Neuronal stem cell (in vitro differentiated cells): ENCODE data around the gene IFIT1B.

Experiments
- DNase-seq: peaks from one replicate; pipeline ENCODE4 v3.0.0-alpha.2; 2013; ENCODE audit warnings: low spot score
- H2AFZ ChIP-seq: one replicate; pipeline ENCODE4 v1.6.1; 2013; ENCODE audit warnings: mild to moderate bottlenecking, low read length, inconsistent platforms
- H2AK5ac ChIP-seq: 2 replicates; pipeline ENCODE4 v1.6.1; 2013; ENCODE audit warnings: low read depth, mild to moderate bottlenecking, inconsistent platforms, low read length, moderate library complexity, mixed read lengths
- H2BK120ac ChIP-seq: 2 replicates; pipeline ENCODE4 v1.6.1; 2013; ENCODE audit warnings: low read depth, mild to moderate bottlenecking, inconsistent platforms, low read length, moderate library complexity, mixed read lengths
- H2BK12ac ChIP-seq: one replicate; pipeline ENCODE4 v1.6.1; 2013; ENCODE audit warnings: low read length, inconsistent platforms
- H2BK15ac ChIP-seq: 2 replicates; pipeline ENCODE4 v1.6.1; 2013; ENCODE audit warnings: mild to moderate bottlenecking, low read length, inconsistent platforms, mixed read lengths
- H2BK5ac ChIP-seq: one replicate; pipeline ENCODE4 v1.6.1; 2013; ENCODE audit warnings: inconsistent platforms, mild to moderate bottlenecking, low read length, moderate library complexity
- H3K14ac ChIP-seq: one replicate; pipeline ENCODE4 v1.6.1; 2013; ENCODE audit warnings: low read length, inconsistent platforms
- H3K18ac ChIP-seq: 2 replicates; pipeline ENCODE4 v1.6.1; 2013; ENCODE audit warnings: low read length, inconsistent platforms
- H3K23ac ChIP-seq: 2 replicates; pipeline ENCODE4 v1.6.1; 2013; ENCODE audit warnings: low read depth, mild to moderate bottlenecking, mixed read lengths, low read length, inconsistent platforms; ENCODE audit not compliant: poor library complexity
- H3K27ac ChIP-seq: replicated peaks from 3 replicates; pipeline ENCODE4 v1.5.1; 2013; ENCODE audit warnings: low read length, inconsistent platforms
- H3K27me3 ChIP-seq, 3 experiments: 2 replicates each; pipeline ENCODE4 v1.6.1; 2013; ENCODE audit warnings: low read length in 3 of 3, mild to moderate bottlenecking in 2 of 3, inconsistent platforms in 1 of 3, low read depth in 1 of 3, mixed read lengths in 1 of 3, moderate library complexity in 1 of 3; ENCODE audit not compliant: control insufficient read depth in 3 of 3, insufficient read depth in 3 of 3
- H3K36me3 ChIP-seq, 2 donors: replicated peaks in 1 of 2; 2 replicates each; pipeline ENCODE4 v1.6.1; 2013; ENCODE audit warnings: low read length in 2 of 2; ENCODE audit not compliant: control insufficient read depth in 2 of 2, insufficient read depth in 2 of 2
- H3K4ac ChIP-seq: 2 replicates; pipeline ENCODE4 v1.6.1; 2013; ENCODE audit warnings: inconsistent platforms, mild to moderate bottlenecking, low read length, moderate library complexity
- H3K4me1 ChIP-seq, 2 donors: 1 replicate in 1 of 2; 2 replicates in 1 of 2; pipeline ENCODE4 v1.6.1; 2013; ENCODE audit warnings: low read length in 2 of 2, low read depth in 1 of 2; ENCODE audit not compliant: control insufficient read depth in 2 of 2, insufficient read depth in 1 of 2
- H3K4me2 ChIP-seq: one replicate; pipeline ENCODE4 v1.6.1; 2013; ENCODE audit warnings: mild to moderate bottlenecking, low read length, inconsistent platforms; ENCODE audit not compliant: insufficient read depth, poor library complexity, severe bottlenecking
- H3K4me3 ChIP-seq, 2 donors: 2 replicates each; pipeline ENCODE4 v1.5.1; 2013; ENCODE audit warnings: low read length in 2 of 2, mild to moderate bottlenecking in 2 of 2, inconsistent platforms in 1 of 2, moderate library complexity in 1 of 2
- H3K79me1 ChIP-seq: one replicate; pipeline ENCODE4 v1.6.1; 2013; ENCODE audit warnings: low read depth, mild to moderate bottlenecking, inconsistent platforms, low read length, moderate library complexity
- H3K9ac ChIP-seq: one replicate; pipeline ENCODE4 v1.6.1; 2013; ENCODE audit warnings: mild to moderate bottlenecking, low read depth, low read length, inconsistent platforms; ENCODE audit not compliant: poor library complexity
- H3K9me3 ChIP-seq, 2 donors: replicated peaks in 1 of 2; 2 replicates each; pipeline versions ENCODE3 to v1.6.1; 2013; ENCODE audit warnings: low read length in 2 of 2, mild to moderate bottlenecking in 2 of 2, inconsistent platforms in 1 of 2, low read depth in 1 of 2, mixed read lengths in 1 of 2, moderate library complexity in 1 of 2; ENCODE audit not compliant: control insufficient read depth in 2 of 2, insufficient read depth in 1 of 2
- H4K8ac ChIP-seq: one replicate; pipeline ENCODE4 v1.6.1; 2013; ENCODE audit warnings: low read depth, mild to moderate bottlenecking, inconsistent platforms, low read length, moderate library complexity
- H4K91ac ChIP-seq: one replicate; pipeline ENCODE4 v1.6.1; 2013; ENCODE audit warnings: low read length, low read depth, mild to moderate bottlenecking, inconsistent platforms; ENCODE audit not compliant: poor library complexity
- WGBS, 2 donors: extraction: QIAGEN DNeasy Blood & Tissue Kit; methylation state at CpG; one replicate each; pipeline ENCODE4 v1.1.7; 2013; ENCODE audit warnings: missing lambda C conversion rate in 2 of 2, mixed read lengths in 1 of 2; ENCODE audit not compliant: insufficient read length in 2 of 2, insufficient replicate concordance in 1 of 2; ENCODE audit errors: extremely low coverage in 2 of 2; 5-methylcytosine and 5-hydroxymethylcytosine counted together

IFIT1B gene

DNA sequence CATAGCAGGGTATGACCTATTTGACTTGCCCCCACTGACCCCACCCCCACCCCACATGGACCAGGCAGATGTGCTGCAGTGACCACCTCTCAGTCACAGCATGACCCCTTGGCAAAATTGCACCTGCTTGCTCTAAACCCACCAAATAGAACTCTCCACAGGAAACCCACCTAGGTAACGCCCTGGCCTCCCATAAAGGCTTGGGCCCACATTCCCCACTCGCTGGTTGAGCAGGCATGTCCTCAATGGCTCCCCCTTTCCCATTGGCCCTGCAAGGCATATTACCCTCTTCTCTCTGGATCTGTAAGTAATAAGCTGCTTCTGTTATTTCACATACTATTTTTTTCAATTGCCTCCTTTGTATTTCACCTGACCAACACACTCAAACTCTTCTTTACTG is 17.3 kb downstream of the IFIT1B start:
- H3K14ac ChIP-seq, result no peak overlapping the region
- H4K8ac ChIP-seq, result no peak overlapping the region
- H3K79me1 ChIP-seq, result no peaks in the 10 kb centered on the region
- H2AFZ ChIP-seq, result no peak overlapping the region
- no peaks in the 10 kb centered on the region for H3K36me3 ChIP-seq
- H3K27me3 ChIP-seq, result no peaks in the 10 kb centered on the region
- H3K4me1 ChIP-seq, result peaks cover 1 to 3% of the 10 kb centered on the region in 2 donors
- H2BK120ac ChIP-seq, result no peak overlapping the region
- no peak overlapping the region for H3K23ac ChIP-seq
- H3K18ac ChIP-seq, result no peak overlapping the region
- no peak overlapping the region for H2BK12ac ChIP-seq
- DNase-seq, result no peak
- no peak overlapping the region for H2AK5ac ChIP-seq
- H4K91ac ChIP-seq, result no peak overlapping the region
- no peak overlapping the region for H2BK5ac ChIP-seq
- H3K9me3 ChIP-seq, result no peaks in the 10 kb centered on the region
- H2BK15ac ChIP-seq, result no peak overlapping the region
- WGBS, 2 donors, result no CpG with 5 or more reads among the region's 2 CpGs
- H3K9ac ChIP-seq, result no peak overlapping the region
- no peak overlapping the region for H3K27ac ChIP-seq
- no peak overlapping the region for H3K4me3 ChIP-seq
- no peak overlapping the region for H3K4me2 ChIP-seq
- no peak overlapping the region for H3K4ac ChIP-seq

DNA sequence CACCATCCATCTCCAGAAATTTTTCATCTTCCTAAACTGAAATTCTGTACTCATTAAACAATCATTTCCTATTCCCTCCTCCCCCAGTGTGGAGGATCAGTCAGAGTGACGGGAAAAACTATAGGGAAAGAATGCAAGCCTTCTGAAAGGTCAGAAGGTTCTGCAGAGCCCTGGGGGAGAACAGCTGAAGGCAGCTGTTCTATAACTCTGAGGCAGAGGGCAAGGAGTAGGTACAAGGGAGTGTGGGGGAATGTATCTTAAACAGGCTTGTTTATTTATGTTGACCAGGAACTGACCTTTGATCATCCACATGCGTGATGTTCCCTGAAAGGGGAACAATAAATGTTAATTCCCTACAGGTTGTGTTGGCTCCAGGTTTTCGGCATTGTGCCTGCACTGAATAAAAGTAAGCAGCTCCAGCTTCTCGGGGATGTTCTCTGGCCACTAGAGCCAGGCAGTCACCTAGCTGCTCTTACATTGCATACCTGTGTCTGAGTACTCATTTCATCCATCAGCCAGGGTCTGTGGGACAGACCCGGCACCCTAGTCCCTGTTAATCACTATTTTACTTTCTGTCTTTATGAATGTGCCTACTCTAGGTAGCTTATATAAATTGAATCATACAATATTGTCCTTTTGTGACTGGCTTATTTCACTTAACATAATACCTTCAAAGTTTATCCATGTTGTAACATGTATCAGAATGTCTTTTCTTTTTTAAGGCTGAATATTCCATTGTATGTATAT is 20.3 kb downstream of the IFIT1B start:
- no peak overlapping the region for H2BK12ac ChIP-seq
- no peak overlapping the region for H3K4ac ChIP-seq
- H4K8ac ChIP-seq, result no peak overlapping the region
- no peak overlapping the region for H4K91ac ChIP-seq
- H3K36me3 ChIP-seq, result peaks cover 0 to 2% of the 10 kb centered on the region in 2 donors
- H2BK5ac ChIP-seq, result no peak overlapping the region
- DNase-seq, result no peak
- H2BK120ac ChIP-seq, result no peak overlapping the region
- peaks cover 0 to 5% of the 10 kb centered on the region in 2 donors for H3K9me3 ChIP-seq
- no peak overlapping the region for H2BK15ac ChIP-seq
- H3K14ac ChIP-seq, result no peak overlapping the region
- H3K27ac ChIP-seq, result no peak overlapping the region
- H2AFZ ChIP-seq, result no peak overlapping the region
- H3K4me1 ChIP-seq, result peaks cover 0 to under 1% of the 10 kb centered on the region in 2 donors
- H3K4me3 ChIP-seq, result no peak overlapping the region
- H3K27me3 ChIP-seq, result no peaks in the 10 kb centered on the region
- no CpG with 5 or more reads among the region's 5 CpGs for WGBS, 2 donors
- no peak overlapping the region for H3K23ac ChIP-seq
- no peak overlapping the region for H3K9ac ChIP-seq
- H3K4me2 ChIP-seq, result no peak overlapping the region
- H2AK5ac ChIP-seq, result no peak overlapping the region
- H3K79me1 ChIP-seq, result no peaks in the 10 kb centered on the region
- no peak overlapping the region for H3K18ac ChIP-seq

- Histone ChIP-seq H3K18ac (no peak overlapping the region), H4K91ac (no peak overlapping the region)
Measured at GRCh38 chr10:89399956-89400355, 22.1 kb downstream of the IFIT1B start.

DNA sequence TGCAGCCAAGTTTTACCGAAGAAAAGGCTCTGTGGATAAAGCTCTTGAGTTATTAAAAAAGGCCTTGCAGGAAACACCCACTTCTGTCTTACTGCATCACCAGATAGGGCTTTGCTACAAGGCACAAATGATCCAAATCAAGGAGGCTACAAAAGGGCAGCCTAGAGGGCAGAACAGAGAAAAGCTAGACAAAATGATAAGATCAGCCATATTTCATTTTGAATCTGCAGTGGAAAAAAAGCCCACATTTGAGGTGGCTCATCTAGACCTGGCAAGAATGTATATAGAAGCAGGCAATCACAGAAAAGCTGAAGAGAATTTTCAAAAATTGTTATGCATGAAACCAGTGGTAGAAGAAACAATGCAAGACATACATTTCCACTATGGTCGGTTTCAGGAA is 25.2 kb downstream of the IFIT1B start:
- H3K18ac ChIP-seq, result no peak overlapping the region
- no peak overlapping the region for H3K27ac ChIP-seq
- no peak overlapping the region for H4K91ac ChIP-seq
- H3K9me3 ChIP-seq, result peaks cover 3 to 5% of the 10 kb centered on the region in 2 donors
- H2AFZ ChIP-seq, result no peak overlapping the region
- peaks cover 3 to 4% of the 10 kb centered on the region in 2 donors for H3K36me3 ChIP-seq
- H3K4me3 ChIP-seq, result no peak overlapping the region
- no peak overlapping the region for H2BK5ac ChIP-seq
- H2BK120ac ChIP-seq, result no peak overlapping the region
- H3K27me3 ChIP-seq, result no peaks in the 10 kb centered on the region
- no peak overlapping the region for H4K8ac ChIP-seq
- no peak overlapping the region for H3K4ac ChIP-seq
- H2BK12ac ChIP-seq, result no peak overlapping the region
- no peak overlapping the region for H2AK5ac ChIP-seq
- no peak overlapping the region for H3K14ac ChIP-seq
- H3K79me1 ChIP-seq, result no peaks in the 10 kb centered on the region
- no peak overlapping the region for H3K9ac ChIP-seq
- no peak overlapping the region for H3K4me2 ChIP-seq
- WGBS, 2 donors, result no CpG with 5 or more reads among the region's 2 CpGs
- no peak for DNase-seq
- H2BK15ac ChIP-seq, result no peak overlapping the region
- H3K23ac ChIP-seq, result no peak overlapping the region
- no peaks in the 10 kb centered on the region for H3K4me1 ChIP-seq

More at GRCh38 chr10:89399956-89400355, 22.1 kb downstream of the IFIT1B start:
- H3K27ac ChIP-seq, result no peak overlapping the region
- no peak for DNase-seq
- no peak overlapping the region for H2BK15ac ChIP-seq
- no peak overlapping the region for H3K9ac ChIP-seq
- H2BK120ac ChIP-seq, result no peak overlapping the region
- no peaks in the 10 kb centered on the region for H3K79me1 ChIP-seq
- no peak overlapping the region for H2BK5ac ChIP-seq
- no peak overlapping the region for H3K14ac ChIP-seq
- H2AK5ac ChIP-seq, result no peak overlapping the region
- H3K9me3 ChIP-seq, result peaks cover 3 to 5% of the 10 kb centered on the region in 2 donors
- no peak overlapping the region for H3K23ac ChIP-seq
- peaks cover 3 to 4% of the 10 kb centered on the region in 2 donors for H3K36me3 ChIP-seq
- H3K4me2 ChIP-seq, result no peak overlapping the region
- no peak overlapping the region for H3K4me3 ChIP-seq
- H3K4me1 ChIP-seq, result no peaks in the 10 kb centered on the region
- no peak overlapping the region for H2AFZ ChIP-seq
- H3K4ac ChIP-seq, result no peak overlapping the region
- no peak overlapping the region for H2BK12ac ChIP-seq
- WGBS, 2 donors, result no CpG with 5 or more reads among the region's 1 CpG
- no peak overlapping the region for H4K8ac ChIP-seq
- H3K27me3 ChIP-seq, result no peaks in the 10 kb centered on the region
